GM18502 (cell line): Measurements from ENCODE around the gene LRRC10.
A peak's percentile ranks its signal among the peaks of the same experiment; 100 is the strongest.

Source experiments
- ATAC-seq: cut with Tn5 transposase; IDR thresholded peaks from one replicate; pipeline ENCODE4 v1.9.1; 2021; ENCODE audit warnings: mild to moderate bottlenecking; ENCODE audit not compliant: unreplicated experiment, poor library complexity

The LRRC10 gene

DNA sequence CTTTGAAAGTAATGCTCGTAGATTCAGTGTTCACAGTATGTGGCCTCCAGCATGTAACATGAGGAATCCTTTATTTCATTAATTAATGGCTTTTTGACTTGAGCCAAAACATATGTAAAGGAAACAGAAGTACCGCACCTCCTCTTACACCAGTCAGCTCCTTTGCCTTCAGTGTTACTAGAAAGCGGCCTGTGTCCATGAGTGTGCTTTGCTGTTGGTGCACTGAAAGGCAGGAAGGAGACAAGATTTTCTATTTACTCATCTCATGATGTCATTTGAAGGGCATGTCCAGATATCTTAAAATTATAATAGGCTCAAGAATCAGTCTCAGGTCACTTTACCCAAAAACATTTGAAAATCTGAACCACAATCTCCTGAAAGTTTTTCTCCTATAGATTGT is 35.4 kb downstream of the LRRC10 start:
- no peak for ATAC-seq

DNA sequence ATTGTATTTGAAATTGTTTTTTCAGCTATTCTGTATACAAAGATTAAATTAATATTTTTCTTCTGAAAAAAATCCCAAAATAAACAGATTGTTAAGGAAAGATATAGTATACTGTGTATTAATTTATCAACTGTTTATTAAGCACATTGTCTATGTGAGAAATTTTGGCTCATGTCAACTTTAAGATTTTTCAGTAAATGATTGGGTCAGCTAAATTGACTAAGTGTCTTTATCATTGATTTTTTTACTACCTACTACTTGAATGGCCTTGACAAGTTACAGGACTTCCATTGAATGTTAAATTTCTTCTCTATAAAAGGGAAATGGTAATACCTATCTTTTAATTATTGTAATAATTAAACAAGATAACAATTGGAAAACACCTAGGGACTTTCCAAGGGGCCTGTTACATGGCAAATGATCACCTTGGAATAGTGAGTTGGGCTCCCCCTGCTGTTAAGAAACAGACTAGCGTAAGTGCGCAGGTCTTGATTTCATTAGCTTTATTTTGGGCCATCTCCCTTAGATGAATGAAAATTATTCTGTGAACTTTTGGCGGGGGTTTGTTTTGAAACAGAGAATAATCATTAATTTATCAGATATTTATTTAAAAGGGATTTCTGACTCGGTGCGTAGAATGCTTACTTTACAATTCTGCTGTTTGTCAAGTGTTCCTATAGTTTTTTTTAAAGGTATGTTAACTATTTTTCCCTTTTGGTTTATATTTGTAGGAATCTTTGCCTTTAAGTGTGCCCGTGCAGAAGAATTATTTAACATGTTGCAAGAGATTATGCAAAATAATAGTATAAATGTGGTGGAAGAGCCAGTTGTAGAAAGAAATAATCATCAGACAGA is 39.9 kb downstream of the LRRC10 start:
- peak; percentile 93 for ATAC-seq

DNA sequence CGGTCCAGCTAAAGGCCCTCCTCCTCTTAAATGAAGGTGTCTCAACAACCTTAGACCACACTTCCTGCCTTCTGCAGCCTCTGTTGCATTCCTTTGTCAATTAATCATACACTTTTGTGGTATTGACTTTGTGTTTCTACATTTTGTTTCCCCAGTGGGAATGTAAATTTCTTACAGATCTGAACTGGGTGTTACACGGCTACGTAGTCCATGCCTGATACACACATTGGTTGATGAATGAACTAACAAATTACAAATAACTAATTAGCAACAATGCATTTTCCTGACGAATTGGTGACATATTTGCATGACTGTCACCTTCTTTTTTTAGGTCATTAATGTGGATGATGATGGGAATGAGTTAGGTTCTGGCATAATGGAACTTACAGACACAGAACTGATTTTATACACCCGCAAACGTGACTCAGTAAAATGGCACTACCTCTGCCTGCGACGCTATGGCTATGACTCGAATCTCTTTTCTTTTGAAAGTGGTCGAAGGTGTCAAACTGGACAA is 40.6 kb downstream of the LRRC10 start:
- ATAC-seq: no peak

DNA sequence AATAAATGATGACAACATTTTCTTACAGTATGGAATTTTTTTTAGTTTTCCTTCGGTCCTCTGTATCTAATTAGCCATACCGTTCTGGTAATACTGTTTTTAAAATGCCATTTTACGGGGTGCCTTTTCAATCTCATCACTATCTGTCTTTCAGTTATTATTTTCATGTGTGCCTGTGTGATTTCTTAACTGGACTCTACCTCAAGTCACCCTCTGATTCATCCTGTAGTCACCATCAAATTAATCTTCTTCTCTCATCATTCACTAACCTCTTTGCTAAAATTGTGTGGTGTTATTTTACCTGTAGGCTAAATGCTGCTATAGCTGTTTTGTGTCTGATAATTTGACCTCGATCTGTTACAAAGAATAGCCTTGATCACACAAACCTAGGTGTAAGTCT is 41.5 kb downstream of the LRRC10 start:
- no peak for ATAC-seq

DNA sequence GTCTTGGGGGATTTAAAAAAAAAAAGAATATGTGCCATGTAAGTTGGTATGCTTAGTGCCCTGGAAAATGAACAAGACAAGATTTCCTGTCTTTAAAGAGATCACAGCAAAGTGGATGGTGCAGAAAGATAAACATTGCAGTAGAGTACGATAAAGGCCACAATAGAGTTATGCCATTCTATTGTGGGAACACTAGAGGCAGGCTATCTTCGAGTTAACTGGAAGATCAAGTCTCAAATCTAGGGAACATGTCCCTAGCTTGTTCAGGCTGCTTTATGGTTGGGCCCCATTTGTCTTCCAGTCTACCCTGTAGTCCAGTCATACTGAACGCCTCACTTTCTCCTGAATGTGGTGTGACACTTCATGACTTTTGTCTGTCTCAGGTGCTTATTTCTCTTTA is 44.1 kb downstream of the LRRC10 start:
- no peak for ATAC-seq

DNA sequence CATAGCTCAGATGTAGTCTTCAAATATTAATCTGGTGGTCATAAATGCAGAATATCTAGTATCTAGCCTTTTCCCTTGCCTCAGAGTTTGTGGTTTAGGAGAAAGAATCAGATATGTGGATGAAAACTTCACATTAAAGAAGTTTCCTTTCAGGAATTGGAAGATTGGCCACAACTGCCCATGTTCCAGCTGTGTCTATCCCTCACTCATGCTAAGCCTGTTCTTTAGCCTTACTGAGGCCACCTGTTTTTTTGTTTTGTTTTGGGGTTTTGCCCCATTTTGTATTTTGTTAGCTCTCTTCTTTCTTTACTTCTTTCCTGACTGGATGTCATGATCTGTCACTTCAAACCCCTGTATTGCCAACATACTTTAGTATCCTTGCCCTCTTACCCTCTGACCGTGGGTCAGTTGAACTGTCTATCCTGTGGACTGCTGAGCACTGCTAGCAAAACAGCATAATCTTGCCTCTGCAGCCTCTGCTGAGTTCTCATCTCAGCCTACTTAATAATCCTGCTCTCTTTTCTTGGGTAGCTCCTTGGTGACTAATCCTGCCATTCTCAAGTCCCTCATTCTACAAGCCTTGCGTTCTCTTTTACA is 47.4 kb downstream of the LRRC10 start:
- no peak for ATAC-seq
